ENCODE results near the gene EP400.
"Not testable (repeated sequence)": the region's sequence is repeated elsewhere in the genome, so short reads cannot be mapped to it uniquely, and the experiment has no call there.

EP400 gene

GRCh38 chr12:132089407-132089910 is 139.7 kb downstream of the EP400 start:
- no peak for DNase-seq (ENCODE audit: low spot score)

GRCh38 chr12:132094269-132094891 is 144.6 kb downstream of the EP400 start:
- DNase-seq (ENCODE audit: low spot score) = no peak

- no peak for DNase-seq (ENCODE audit: low spot score)
Observed at GRCh38 chr12:132095520-132096409, 146.0 kb downstream of the EP400 start.

- DNase-seq (ENCODE audit: low spot score) = no peak
Observed at GRCh38 chr12:132099739-132100138, 150.0 kb downstream of the EP400 start.

GRCh38 chr12:132100306-132101065 is 150.7 kb downstream of the EP400 start:
- DNase-seq (ENCODE audit: low spot score) = no peak

GRCh38 chr12:132102297-132102696 is 152.6 kb downstream of the EP400 start:
- DNase-seq (ENCODE audit: low spot score) = no peak

GRCh38 chr12:132103072-132103471 is 153.3 kb downstream of the EP400 start:
- not testable (repeated sequence) for DNase-seq (ENCODE audit: low spot score)

GRCh38 chr12:132103542-132104308 is 154.0 kb downstream of the EP400 start:
- DNase-seq (ENCODE audit: low spot score) = no peak

GRCh38 chr12:132105467-132105866 is 155.7 kb downstream of the EP400 start:
- no peak for DNase-seq (ENCODE audit: low spot score)

GRCh38 chr12:132106921-132107320 is 157.2 kb downstream of the EP400 start:
- no peak for DNase-seq (ENCODE audit: low spot score)

- DNase-seq (ENCODE audit: low spot score) = no peak
Observed at GRCh38 chr12:132108211-132108832, 158.6 kb downstream of the EP400 start.

GRCh38 chr12:132109741-132110140 is 160.0 kb downstream of the EP400 start:
- DNase-seq (ENCODE audit: low spot score) = no peak

- DNase-seq (ENCODE audit: low spot score) = no peak
Observed at GRCh38 chr12:132110677-132111076, 160.9 kb downstream of the EP400 start.

- DNase-seq (ENCODE audit: low spot score) = no peak
Observed at GRCh38 chr12:132111654-132112304, 162.0 kb downstream of the EP400 start.

GRCh38 chr12:132114667-132115066 is 164.9 kb downstream of the EP400 start:
- no peak for DNase-seq (ENCODE audit: low spot score)

- DNase-seq (ENCODE audit: low spot score) = no peak
Observed at GRCh38 chr12:132115500-132115899, 165.8 kb downstream of the EP400 start.

GRCh38 chr12:132116709-132117557 is 167.2 kb downstream of the EP400 start:
- DNase-seq (ENCODE audit: low spot score) = no peak

- DNase-seq (ENCODE audit: low spot score) = no peak
Observed at GRCh38 chr12:132117558-132117875, 167.8 kb downstream of the EP400 start.

GRCh38 chr12:132118876-132119275 is 169.1 kb downstream of the EP400 start:
- DNase-seq (ENCODE audit: low spot score) = no peak

GRCh38 chr12:132121283-132121682 is 171.5 kb downstream of the EP400 start:
- DNase-seq (ENCODE audit: low spot score) = no peak
